Measurements from ENCODE around the gene SCUBE1.

The SCUBE1 gene

DNA sequence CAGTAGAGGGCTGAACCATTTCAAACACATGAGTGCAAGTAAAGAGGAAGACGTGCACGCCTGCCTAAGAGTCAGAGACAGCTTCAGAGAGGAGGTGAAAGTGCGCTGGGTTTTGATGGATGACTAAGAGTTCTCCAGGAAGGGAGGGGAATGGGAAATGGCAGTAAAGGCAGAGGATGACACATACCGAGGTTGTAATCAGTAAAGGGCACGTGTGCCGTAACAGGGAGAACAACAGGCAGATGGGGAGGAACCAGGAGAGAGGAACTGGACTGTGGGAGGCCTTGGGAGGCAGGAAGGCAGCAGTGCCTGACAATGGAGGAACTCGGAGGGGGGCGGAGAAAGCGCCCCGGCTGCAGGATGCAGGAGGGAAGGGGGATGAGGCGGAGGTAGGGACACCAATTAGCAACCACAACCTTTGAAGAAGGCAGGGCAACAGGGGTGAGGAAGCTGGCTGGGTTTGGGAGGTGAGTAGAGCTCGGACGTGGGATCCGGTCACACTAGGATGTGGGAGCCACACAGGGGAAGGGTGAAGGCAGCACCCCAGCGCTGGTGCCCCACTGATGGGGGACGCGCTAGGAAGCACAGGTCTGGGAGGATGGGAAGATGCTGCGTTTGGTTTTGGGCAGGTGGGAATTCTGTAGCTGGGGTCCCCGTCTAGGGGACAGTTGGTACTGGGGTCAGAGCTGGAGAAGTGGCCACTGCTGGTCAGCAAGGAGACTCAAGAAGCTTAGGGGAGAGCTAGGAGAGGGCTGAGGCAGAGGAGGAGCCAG, 67.4 kb downstream of the SCUBE1 start:
- no peak for DNase-seq

GRCh38 chr22:43274595-43275240, 68.5 kb downstream of the SCUBE1 start:
- DNase-seq, result no peak

- DNase-seq, result peak; percentile 6
Measured at GRCh38 chr22:43273902-43274484, 69.2 kb downstream of the SCUBE1 start.

DNA sequence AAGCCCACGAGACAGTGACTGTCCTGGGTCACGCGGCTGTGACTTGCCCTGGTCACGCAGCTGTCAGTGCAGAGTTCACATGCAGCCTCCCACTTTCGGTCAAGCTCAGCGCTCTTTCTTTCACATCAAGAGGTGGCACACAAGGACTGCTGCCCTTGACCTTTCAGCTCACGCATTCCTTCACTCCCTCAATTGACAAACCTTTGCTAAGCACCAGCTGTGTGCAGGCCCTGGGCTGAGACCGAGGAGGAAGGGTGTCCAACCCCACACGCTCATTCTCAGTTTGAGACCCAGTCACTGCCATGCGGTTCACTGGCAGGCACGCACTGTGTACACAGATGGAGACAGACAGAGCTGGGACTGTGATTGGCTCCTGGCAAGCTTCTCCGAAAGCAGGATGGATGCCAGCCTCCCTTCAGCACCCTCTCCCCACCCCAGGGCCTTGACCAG, 70.3 kb downstream of the SCUBE1 start:
- no peak for DNase-seq

- DNase-seq, result no peak
Measured at GRCh38 chr22:43272301-43272700, 70.9 kb downstream of the SCUBE1 start.

DNA sequence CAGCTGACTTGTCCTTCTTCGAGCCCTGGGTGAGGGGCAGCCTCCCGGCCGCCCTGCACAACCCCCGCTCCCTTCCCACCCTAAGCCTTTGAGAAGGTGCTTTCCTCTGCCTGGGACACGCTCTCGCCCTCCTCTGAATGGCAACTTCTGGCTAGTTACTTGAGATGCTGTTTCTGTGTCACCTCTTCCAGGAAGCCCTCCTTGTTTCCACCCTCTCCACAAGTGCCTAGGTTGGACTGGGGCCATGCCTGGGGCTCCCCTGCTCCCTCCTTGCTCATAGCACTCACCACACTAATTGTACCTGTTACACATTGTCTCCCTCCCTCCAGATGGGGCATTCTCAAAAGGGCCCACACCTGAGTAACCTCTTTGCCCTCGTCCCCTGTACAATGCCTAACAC, 72.2 kb downstream of the SCUBE1 start:
- DNase-seq, result no peak

DNA sequence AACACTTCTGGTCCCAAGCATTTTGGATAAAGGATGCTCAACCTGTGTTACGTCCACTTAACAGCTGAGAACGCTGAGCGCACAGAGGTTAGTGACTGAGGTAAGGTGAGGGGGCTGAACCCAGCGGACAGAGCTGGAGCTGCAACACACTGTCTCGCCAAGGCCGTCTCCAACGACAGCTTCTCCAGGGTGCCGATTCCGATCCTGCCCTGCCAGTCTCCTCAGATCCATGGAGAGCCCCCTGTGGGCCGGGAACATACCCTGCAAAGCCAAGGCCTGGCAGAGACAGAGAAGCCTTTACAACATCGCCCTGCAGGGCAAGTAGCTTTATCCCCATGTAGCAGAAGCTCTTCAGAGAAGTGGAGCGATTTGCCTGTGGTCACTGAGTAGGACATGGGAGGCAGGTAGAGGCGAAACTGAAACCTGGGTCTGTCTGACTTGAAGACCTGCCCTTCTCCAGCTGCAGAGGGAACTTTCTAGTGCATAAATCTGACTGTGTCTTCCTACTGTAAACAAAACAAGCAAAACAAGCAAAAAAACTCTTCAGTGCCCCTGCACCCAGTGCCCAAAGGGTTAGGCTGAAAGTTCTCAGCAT, 72.8 kb downstream of the SCUBE1 start:
- no peak for DNase-seq

DNA sequence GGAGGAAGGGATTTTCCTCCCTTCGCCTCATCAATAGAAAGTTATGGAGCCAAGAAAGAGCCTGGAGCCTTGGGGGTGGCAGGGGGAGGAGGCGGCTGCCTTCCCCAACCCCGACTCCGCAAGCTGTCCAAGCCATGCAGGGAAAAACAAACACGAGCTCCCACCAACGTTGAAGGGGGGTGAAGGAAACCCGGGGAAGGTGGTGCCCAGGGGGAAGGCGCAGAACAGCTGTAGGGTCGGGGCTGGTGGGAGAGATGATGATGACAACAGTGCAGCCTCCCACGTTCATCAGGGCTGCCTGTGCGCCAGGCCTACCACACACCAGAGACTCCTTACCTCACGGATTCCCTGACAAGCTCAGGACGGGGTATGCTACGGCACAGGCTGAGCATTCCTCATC, 73.5 kb downstream of the SCUBE1 start:
- no peak for DNase-seq

DNA sequence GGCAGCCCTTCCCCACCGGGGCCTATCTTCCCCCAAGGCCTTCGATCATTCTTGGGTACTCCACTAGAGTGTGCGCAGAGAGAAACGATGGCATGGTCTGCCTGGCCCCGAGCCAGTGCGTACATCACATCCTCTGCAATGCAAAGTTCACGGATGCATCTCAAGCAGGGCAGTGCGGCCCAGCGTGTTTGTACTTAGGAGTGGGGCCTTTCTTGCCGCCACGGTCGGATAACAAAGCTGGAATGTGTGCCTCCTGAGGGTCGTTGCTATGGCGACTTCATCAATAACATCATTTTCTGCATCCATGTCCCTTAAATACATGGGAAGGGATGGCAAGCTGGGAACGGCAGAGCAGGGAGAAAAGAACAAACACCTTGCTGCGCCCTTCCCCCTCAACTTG, 73.9 kb downstream of the SCUBE1 start:
- DNase-seq, result no peak

DNA sequence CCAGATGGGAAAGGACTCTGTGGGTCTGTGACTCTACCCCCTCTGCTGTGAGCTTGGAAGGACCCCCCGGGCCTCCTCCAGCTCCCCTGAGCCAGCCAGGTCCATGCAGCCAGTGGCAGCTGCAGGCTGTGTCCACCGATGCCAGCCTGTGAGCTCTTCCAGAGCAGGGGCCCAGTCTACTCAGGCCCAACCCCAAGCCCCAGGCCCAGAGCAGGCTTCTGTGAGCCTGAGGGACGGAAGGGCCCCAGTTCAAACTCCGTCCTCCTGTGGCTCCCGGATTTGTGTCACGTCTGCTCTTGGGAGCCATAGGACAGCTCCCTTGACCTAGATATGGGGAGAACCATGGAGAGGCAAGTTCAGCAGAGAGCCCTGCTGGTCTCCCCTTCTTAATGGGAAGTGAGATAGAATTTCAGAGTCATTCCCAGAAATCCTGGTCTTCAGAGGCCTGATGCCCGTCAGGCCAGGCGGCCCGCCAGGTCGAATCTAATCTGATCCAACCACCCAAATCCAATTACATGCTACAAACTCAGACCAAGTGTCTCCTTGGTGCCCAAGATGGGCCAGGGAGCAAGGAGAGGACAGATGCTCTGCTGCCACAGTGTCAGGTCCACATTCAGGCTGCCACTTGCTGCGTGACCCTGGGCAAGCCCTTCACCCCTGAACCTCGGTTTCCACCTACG, 75.1 kb downstream of the SCUBE1 start:
- no peak for DNase-seq

DNA sequence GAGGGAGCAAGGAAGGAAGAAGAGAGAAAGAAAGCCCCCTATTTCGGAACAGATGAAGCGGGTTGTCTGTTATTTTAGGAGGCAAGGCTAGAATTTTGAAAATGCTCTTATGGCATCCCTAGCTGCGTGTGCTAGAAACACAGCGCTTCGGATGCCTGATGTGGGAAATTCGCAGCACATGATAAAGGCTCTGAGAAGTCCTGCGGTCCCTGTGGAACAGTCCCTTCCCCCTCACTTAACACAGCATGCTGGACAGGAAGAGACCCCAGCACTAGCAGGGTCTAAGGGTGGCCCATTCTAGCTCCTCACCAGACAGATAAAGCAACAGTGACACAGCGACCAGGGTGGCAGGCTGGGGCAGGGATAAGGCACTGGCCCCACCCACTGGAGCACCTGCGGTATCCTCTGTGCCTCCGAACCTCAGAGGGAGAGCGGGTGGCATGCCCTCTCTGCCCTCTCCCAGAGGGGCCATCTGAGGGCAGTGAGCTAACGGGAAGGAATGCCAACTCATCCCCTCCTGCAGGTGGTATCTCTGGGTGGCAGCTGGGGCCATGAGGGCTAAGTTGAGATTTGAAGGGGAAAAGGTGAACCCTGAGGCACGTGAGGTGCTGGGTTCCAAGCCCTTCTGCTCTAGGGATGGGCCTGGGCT, 75.7 kb downstream of the SCUBE1 start:
- no peak for DNase-seq

GRCh38 chr22:43266076-43266475, 77.1 kb downstream of the SCUBE1 start:
- DNase-seq, result no peak

DNA sequence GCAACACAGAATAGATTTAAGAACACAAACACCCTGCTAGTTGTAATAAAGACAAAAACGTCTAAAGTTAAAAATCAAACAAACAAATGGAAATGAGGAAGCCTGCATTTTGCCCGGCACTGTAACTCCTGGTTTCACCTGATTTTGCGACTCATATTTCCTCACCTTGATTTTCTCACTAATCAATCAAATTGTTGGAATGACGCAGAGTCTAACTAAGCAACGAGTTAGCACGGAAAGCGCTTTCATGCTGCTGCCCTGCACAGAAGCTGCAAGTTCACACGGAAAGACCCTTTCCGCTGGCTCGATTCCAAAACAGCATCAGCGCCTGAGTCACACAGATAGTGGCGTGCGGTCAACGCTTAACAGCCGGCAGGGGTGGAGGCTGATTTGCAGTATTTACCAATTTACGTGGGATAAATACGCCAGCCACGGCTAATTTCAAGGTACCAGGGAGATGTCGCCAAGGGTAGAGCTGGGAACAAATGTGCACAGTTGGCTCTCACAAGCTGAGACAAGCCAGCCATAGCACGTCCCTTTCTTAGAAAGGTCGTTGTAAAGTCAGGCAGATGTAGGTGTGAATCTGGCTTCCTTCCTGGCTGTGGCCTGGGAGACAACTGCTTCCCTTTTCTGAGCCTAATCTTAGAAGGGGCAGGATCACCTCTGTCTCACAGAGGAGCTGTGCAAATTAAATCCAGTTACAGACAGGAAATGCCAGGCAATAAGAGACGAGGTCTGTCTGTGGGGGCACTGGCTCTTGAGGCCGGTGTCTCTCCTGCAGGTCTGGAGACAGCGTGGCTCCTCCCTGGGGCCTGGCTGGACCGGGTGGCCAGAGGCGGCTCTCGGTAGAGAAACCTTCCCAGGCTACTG, 79.3 kb downstream of the SCUBE1 start:
- peak; percentile 76 for DNase-seq

- DNase-seq, result peak; percentile 18
Measured at GRCh38 chr22:43262990-43263644, 80.1 kb downstream of the SCUBE1 start.

DNA sequence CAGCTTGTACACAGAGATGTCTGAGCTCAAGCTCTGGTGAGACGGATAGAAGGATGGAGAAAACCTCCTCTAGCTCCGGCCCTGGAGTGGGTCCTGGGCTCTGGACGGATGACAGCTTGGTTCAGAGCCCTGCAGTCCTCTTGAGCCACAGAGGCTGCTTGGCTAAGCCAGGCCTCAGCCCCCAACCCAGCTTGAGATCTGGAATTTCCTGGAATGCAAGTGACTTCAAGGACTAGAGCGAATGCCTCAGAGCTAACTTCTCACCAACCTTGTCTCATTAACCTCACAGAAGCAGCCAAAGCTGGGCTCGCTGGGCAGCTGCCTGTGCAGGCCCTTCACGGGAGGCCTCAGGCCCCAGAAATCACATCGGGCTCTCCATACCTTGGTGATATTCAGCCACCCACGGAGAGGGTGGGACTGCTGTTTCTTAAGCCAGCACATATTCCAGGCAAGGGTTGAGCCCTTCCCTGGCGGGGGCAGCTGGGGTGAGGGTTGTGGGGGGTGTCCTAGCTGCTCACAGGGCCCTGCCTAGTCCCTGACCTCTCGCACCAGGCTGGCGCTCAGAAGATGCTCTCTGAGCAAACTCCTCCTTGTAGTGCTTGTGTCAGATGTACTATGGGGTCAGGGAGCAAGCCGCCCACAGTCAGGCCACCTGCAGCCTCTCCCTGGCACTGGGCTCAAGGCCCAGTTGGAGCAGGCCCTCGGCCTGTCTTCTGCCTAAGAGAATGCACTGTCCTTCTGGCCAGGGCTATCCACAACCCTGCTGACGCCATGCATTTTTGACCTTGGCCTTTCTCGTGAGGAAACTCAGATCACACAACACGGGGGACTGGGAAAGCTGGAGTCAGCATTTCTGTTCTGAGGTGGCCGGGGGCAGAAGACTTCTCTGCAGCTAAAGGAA, 82.6 kb downstream of the SCUBE1 start:
- DNase-seq, result no peak

- DNase-seq, result no peak
Measured at GRCh38 chr22:43257961-43258360, 85.2 kb downstream of the SCUBE1 start.

- no peak for DNase-seq
Measured at GRCh38 chr22:43257549-43257948, 85.6 kb downstream of the SCUBE1 start.

DNA sequence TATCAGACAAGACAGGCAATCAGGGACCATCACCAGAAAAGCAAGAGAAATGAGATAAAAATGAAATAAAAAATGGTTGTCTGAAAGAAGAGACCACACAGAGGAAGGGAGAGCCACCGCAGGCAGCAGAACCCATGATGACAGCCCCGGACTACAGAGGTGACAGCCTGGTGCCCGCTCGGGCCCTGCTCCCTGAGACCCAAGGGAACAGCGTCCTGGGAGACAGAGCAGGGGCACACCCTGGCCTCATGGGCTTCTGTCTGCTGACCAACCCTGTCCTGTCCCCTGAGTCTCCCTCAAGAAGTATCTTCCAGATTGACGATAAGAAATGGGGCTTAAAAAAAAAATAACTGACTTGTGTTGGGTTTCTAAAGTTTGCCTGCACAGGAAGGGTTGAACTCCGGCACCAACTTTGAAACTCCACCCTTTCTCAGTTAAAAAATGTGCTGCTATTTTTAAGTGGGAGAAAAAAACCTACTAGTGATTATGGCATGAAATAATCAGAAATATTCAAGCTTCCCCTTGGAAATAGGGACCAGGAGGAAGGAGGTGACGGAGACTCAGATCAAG, 86.1 kb downstream of the SCUBE1 start:
- DNase-seq, result no peak

DNA sequence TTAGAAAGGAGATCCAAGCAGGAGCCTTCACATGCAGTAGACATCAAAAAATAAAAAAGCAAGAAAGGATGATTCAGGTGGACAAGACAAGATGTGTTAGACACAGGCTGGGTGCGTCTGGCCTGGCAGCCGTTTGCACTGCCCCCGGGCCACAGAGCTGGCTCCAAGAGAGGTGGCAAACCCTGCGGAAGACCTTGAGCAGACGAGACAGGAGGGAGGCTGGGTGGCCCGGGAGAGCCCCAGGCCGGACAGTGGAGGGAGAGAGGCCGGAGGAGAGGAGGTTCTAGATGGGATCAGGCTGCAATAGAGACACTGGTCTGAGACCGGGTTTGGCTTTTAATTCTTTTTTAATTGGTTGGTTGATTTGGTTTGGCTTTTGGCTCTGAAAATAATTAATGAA, 86.6 kb downstream of the SCUBE1 start:
- no peak for DNase-seq

DNA sequence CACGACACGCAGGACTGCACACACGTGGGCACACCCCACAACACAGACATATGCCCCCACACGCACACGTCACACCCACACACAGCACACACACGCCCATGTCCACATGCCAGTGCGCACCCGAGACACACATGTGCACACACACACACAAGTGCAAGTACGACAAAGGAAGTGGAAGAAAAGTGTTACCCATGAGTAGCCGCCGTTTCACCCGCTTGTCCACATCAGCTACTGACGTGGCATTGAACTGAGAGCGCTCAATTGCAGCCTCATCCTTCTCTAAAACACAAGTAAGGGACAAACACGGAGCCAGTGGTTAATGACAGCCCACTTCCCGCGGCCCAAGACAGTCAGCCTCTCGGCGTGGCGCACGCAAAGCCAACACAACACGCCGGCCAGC, 87.9 kb downstream of the SCUBE1 start:
- no peak for DNase-seq
